Spleen (tissue), 11 donors: ENCODE data around the gene IFI27. TPM values are rescaled to one million over a fixed set of nuclear protein-coding genes. Genes with fewer than 3 reads are reported as not detected.

Experiments
- DNase-seq: peaks from one replicate; pipeline ENCODE4 v3.0.0-alpha.2; 2020
- H3K27ac ChIP-seq, 8 donors: fragments of 200-600 bp; sonication (generic) in 7 of 8; 1 replicate in 4 of 8; 2 replicates in 4 of 8; pipeline versions ENCODE4 v1.5.0 to v1.8.0; 2016 to 2021; ENCODE audit warnings: inconsistent platforms in 4 of 8, mild to moderate bottlenecking in 4 of 8, moderate library complexity in 1 of 8
- H3K27me3 ChIP-seq, 7 donors: fragments of 200-600 bp; sonication (generic) in 6 of 7; replicated peaks in 1 of 7; 1 replicate in 4 of 7; 2 replicates in 3 of 7; pipeline versions ENCODE4 v1.5.0 to v1.8.0; 2016 to 2021; ENCODE audit warnings: inconsistent platforms in 3 of 7, mild to moderate bottlenecking in 1 of 7
- H3K36me3 ChIP-seq, 6 donors: fragments of 200-600 bp; sonication (generic) in 5 of 6; 1 replicate in 4 of 6; 2 replicates in 2 of 6; pipeline versions ENCODE4 v1.5.0 to v1.8.0; 2016 to 2021; ENCODE audit warnings: inconsistent platforms in 2 of 6
- H3K4me1 ChIP-seq, 6 donors: fragments of 200-600 bp; sonication (generic) in 5 of 6; 1 replicate in 3 of 6; 2 replicates in 3 of 6; pipeline versions ENCODE4 v1.5.0 to v1.8.0; 2016 to 2021; ENCODE audit warnings: inconsistent platforms in 3 of 6
- H3K4me3 ChIP-seq, 8 donors: fragments of 200-600 bp; sonication (generic) in 7 of 8; 1 replicate in 4 of 8; 2 replicates in 4 of 8; pipeline versions ENCODE4 v1.5.0 to v1.8.0; 2016 to 2021; ENCODE audit warnings: inconsistent platforms in 4 of 8, mild to moderate bottlenecking in 4 of 8, moderate library complexity in 2 of 8
- H3K9me3 ChIP-seq, 8 donors: fragments of 200-600 bp; sonication (generic) in 7 of 8; 1 replicate in 4 of 8; 2 replicates in 4 of 8; pipeline versions ENCODE4 v1.5.0 to v1.8.0; 2016 to 2021; ENCODE audit warnings: inconsistent platforms in 4 of 8
- CTCF ChIP-seq, 11 experiments: fragments of 200-600 bp in 7 of 11; fragments of 450-650 bp in 4 of 11; sonication (generic) in 4 of 11; IDR thresholded peaks in 8 of 11; conservative IDR thresholded peaks in 3 of 11; 1 replicate in 7 of 11; 2 replicates in 4 of 11; pipeline versions ENCODE4 v1.4.0 to v1.8.0; 2016 to 2021; ENCODE audit warnings: antibody characterized with exemption in 11 of 11, inconsistent platforms in 4 of 11, mild to moderate bottlenecking in 1 of 11
- POLR2A ChIP-seq, 3 donors: fragments of 450-650 bp; IDR thresholded peaks; one replicate each; pipeline ENCODE4 v1.5.1; 2017; ENCODE audit warnings: antibody characterized with exemption in 3 of 3, mild to moderate bottlenecking in 1 of 3
- POLR2AphosphoS5 ChIP-seq, 3 donors: sonication (generic); formaldehyde crosslinking; IDR thresholded peaks; one replicate each; pipeline ENCODE4 v1.5.1; 2017; ENCODE audit warnings: antibody characterized with exemption in 3 of 3
- WGBS, 5 donors: extraction: QIAGEN DNeasy Blood & Tissue Kit in 3 of 5; methylation state at CpG; one replicate each; pipeline versions ENCODE4 v1.1.5 to v1.1.7; 2013 to 2018; 5-methylcytosine and 5-hydroxymethylcytosine counted together
- intact Hi-C: fragments of 100-400 bp; cut with DNase I; formaldehyde crosslinking; loops from one replicate; pipeline ENCODE4 v1.15.0; 2023; ENCODE audit warnings: low total_unique reads
- polyA plus RNA-seq, 3 donors: library from polyadenylated mRNA; stranded (reverse); fragments of 200-250 nt; gene quantifications; one replicate each; pipeline ENCODE4 v1.2.1, GENCODE V29; 2013
- total RNA-seq, 7 donors: library from RNA; depleted of rRNA in 3 of 7; stranded (reverse); fragments of >200 nt in 3 of 7; fragmentation: NEBNext Ultra II Directional in 4 of 7; extraction: Animal tissue kit (Norgen Biotek cat#: 25700) in 4 of 7; gene quantifications; one replicate each; pipeline versions ENCODE4 v1.1.0 to v1.2.1, GENCODE V29; 2016 to 2021
- donor health status: healthy with polysubstance abuse.
- donor health status: DM: no; HTN: no; CAD: no; lungs with moderate emphysema.
- donor health status: DM: no; HTN: no; CAD: no.
- donor health status: Bipolar disorder and iron deficiency.
- donor health status: healthy.
- donor health status: DM: no; HTN: no; CAD: no.
- donor health status: DM: yes; HTN: yes; CAD: no.

IFI27 gene
- total and polyA plus RNA-seq, 10 donors = 304 to 1,170 (median 719) TPM

GRCh38 chr14:94123868-94124267 lies 13.3 kb downstream of the IFI27 start:
- H3K27me3 ChIP-seq = no peaks in the 10 kb centered on the region
- no peak for DNase-seq
- TF ChIP-seq CTCF (IDR thresholded peaks at IDR 0.05 in 8 of 11, conservative IDR thresholded peaks at IDR 0.05 in 3 of 11) (no peak), POLR2AphosphoS5 (IDR thresholded peaks at IDR 0.05) (no peak), POLR2A (IDR thresholded peaks at IDR 0.05) (no peak)
- peaks cover 0 to 11% (median 6%) of the 10 kb centered on the region in 6 donors for H3K4me1 ChIP-seq
- intact Hi-C loops = no loop called here
- H3K36me3 ChIP-seq = peaks cover 0 to 16% (median 0%) of the 10 kb centered on the region in 6 donors
- no peak overlapping the region for H3K4me3 ChIP-seq
- H3K27ac ChIP-seq = no peak overlapping the region
- WGBS, 5 donors = 82 to 100% (median 97%) methylated on average over 1 of the region's 1 CpG
- peaks cover 0 to 37% (median 23%) of the 10 kb centered on the region in 8 donors for H3K9me3 ChIP-seq

GRCh38 chr14:94124582-94125377 lies 14.2 kb downstream of the IFI27 start:
- WGBS, 5 donors = 84 to 91% (median 89%) methylated on average over 9 of the region's 9 CpGs
- DNase-seq = no peak
- Histone ChIP-seq H3K4me3 (no peak overlapping the region), H3K4me1 (peaks cover 0 to 17% (median 8%) of the 10 kb centered on the region in 6 donors), H3K27me3 (no peaks in the 10 kb centered on the region), H3K9me3 (peaks cover 0 to 28% (median 14%) of the 10 kb centered on the region in 8 donors), H3K36me3 (peaks cover 0 to 16% (median 0%) of the 10 kb centered on the region in 6 donors), H3K27ac (no peak overlapping the region)
- TF ChIP-seq POLR2AphosphoS5 (IDR thresholded peaks at IDR 0.05) (no peak), POLR2A (IDR thresholded peaks at IDR 0.05) (no peak), CTCF (IDR thresholded peaks at IDR 0.05 in 8 of 11, conservative IDR thresholded peaks at IDR 0.05 in 3 of 11) (no peak)
- intact Hi-C loops = no loop called here

GRCh38 chr14:94125659-94126418 lies 15.3 kb downstream of the IFI27 start:
- intact Hi-C loops = no loop called here
- Histone ChIP-seq H3K27ac (no peak overlapping the region), H3K4me1 (peaks cover 3 to 25% (median 14%) of the 10 kb centered on the region in 6 donors), H3K4me3 (no peak overlapping the region), H3K36me3 (peaks cover 0 to 16% (median 0%) of the 10 kb centered on the region in 6 donors), H3K9me3 (peaks cover 0 to 17% (median 3%) of the 10 kb centered on the region in 8 donors), H3K27me3 (no peaks in the 10 kb centered on the region)
- no peak for DNase-seq
- TF ChIP-seq CTCF (IDR thresholded peaks at IDR 0.05 in 8 of 11, conservative IDR thresholded peaks at IDR 0.05 in 3 of 11) = no peak
- no peak for TF ChIP-seq POLR2AphosphoS5 (IDR thresholded peaks at IDR 0.05)
- TF ChIP-seq POLR2A (IDR thresholded peaks at IDR 0.05) = no peak
- WGBS, 5 donors = 88 to 91% (median 90%) methylated on average over 6 of the region's 6 CpGs

GRCh38 chr14:94126419-94126677 lies 15.8 kb downstream of the IFI27 start:
- no peaks in the 10 kb centered on the region for H3K27me3 ChIP-seq
- DNase-seq = no peak
- H3K9me3 ChIP-seq = peaks cover 0 to 12% (median 0%) of the 10 kb centered on the region in 8 donors
- intact Hi-C loops = no loop called here
- H3K27ac ChIP-seq = no peak overlapping the region
- 72 to 89% (median 74%) methylated on average over 1 of the region's 1 CpG for WGBS, 5 donors
- peaks cover 3 to 25% (median 14%) of the 10 kb centered on the region in 6 donors for H3K4me1 ChIP-seq
- TF ChIP-seq POLR2A (IDR thresholded peaks at IDR 0.05) (no peak), CTCF (IDR thresholded peaks at IDR 0.05 in 8 of 11, conservative IDR thresholded peaks at IDR 0.05 in 3 of 11) (no peak), POLR2AphosphoS5 (IDR thresholded peaks at IDR 0.05) (no peak)
- H3K36me3 ChIP-seq = peaks cover 0 to 16% (median 0%) of the 10 kb centered on the region in 6 donors
- no peak overlapping the region for H3K4me3 ChIP-seq
